Smooth muscle cell (in vitro differentiated cells): ENCODE data around the gene HOXC6. TPM values are rescaled to one million over a fixed set of nuclear protein-coding genes. Genes with fewer than 3 reads are reported as not detected.
"Not testable (repeated sequence)": the region's sequence is repeated elsewhere in the genome, so short reads cannot be mapped to it uniquely, and the experiment has no call there.

Experiments
- DNase-seq: peaks from one replicate; lab custom pipeline; 2025; ENCODE audit not compliant: unreplicated experiment; lab: John Stamatoyannopoulos, UW
- H2AFZ ChIP-seq: fragments of 200-600 bp; sonication (generic); 2 replicates; pipeline ENCODE4 v1.6.0; 2016; ENCODE audit warnings: antibody characterized with exemption, low read depth, mild to moderate bottlenecking
- H3F3A ChIP-seq: fragments of 200-600 bp; sonication (generic); 2 replicates; pipeline ENCODE4 v1.6.0; 2017; ENCODE audit warnings: antibody characterized with exemption, low read depth
- H3K27ac ChIP-seq: fragments of 200-600 bp; sonication (generic); 2 replicates; pipeline ENCODE4 v1.5.1; 2016; ENCODE audit warnings: low read depth, mild to moderate bottlenecking
- H3K27me3 ChIP-seq: fragments of 200-600 bp; sonication (generic); 2 replicates; pipeline ENCODE4 v1.6.1; 2016; ENCODE audit warnings: low read depth, mild to moderate bottlenecking
- H3K36me3 ChIP-seq: fragments of 200-600 bp; sonication (generic); 2 replicates; pipeline ENCODE4 v1.5.1; 2016; ENCODE audit warnings: low read depth
- H3K4me1 ChIP-seq: fragments of 200-600 bp; sonication (generic); 2 replicates; pipeline ENCODE4 v1.5.1; 2016; ENCODE audit warnings: low read depth
- H3K4me2 ChIP-seq: fragments of 200-600 bp; sonication (generic); 2 replicates; pipeline ENCODE4 v1.6.0; 2016; ENCODE audit warnings: mild to moderate bottlenecking
- H3K4me3 ChIP-seq: fragments of 200-600 bp; sonication (generic); 2 replicates; pipeline ENCODE4 v1.5.1; 2016; ENCODE audit warnings: mild to moderate bottlenecking
- H3K79me2 ChIP-seq: fragments of 200-600 bp; sonication (generic); 2 replicates; pipeline ENCODE4 v1.6.0; 2016; ENCODE audit warnings: low read depth, mild to moderate bottlenecking
- H3K9ac ChIP-seq: fragments of 200-600 bp; sonication (generic); 2 replicates; pipeline ENCODE4 v1.6.0; 2016; ENCODE audit warnings: low read depth
- H3K9me3 ChIP-seq: fragments of 200-600 bp; sonication (generic); replicated peaks from 2 replicates; pipeline ENCODE4 v1.5.1; 2016; ENCODE audit warnings: low read depth
- H4K20me1 ChIP-seq: fragments of 200-600 bp; sonication (generic); 2 replicates; pipeline ENCODE4 v1.6.0; 2016; ENCODE audit warnings: low read depth
- WGBS: methylation state at CpG from one replicate; pipeline ENCODE4 v1.1.7; 2016; ENCODE audit warnings: low lambda C conversion rate; 5-methylcytosine and 5-hydroxymethylcytosine counted together
- microRNA counts: library from miRNA; unstranded; fragments of <30 nt; microRNA quantifications from one replicate; lab custom pipeline; 2016
- microRNA-seq: library from miRNA; unstranded; fragments of <30 nt; microRNA quantifications from one replicate; pipeline ENCODE4, GENCODE V29; 2016; ENCODE audit warnings: borderline number of aligned reads
- polyA plus RNA-seq: library from polyadenylated mRNA; unstranded; fragments of >200 nt; fragmentation: Nextera tagmentation; extraction: Ambion mirVana; gene quantifications from 2 replicates; pipeline ENCODE4 v1.2.1, GENCODE V29; 2016
- small RNA-seq: library from RNA; depleted of rRNA; stranded (forward); fragments of <200 nt; gene quantifications from one replicate; pipeline ENCODE3, GENCODE V24; 2014
- total RNA-seq: library from RNA; depleted of rRNA; stranded (reverse); fragments of >200 nt; gene quantifications from 2 replicates; pipeline ENCODE4 v1.2.3, GENCODE V29; 2014
- TF ChIP-seq, protein P1 (sequence below): fragments of 200-600 bp; sonication (generic); IDR thresholded peaks from 2 replicates; pipeline ENCODE4 v1.5.1; 2017; ENCODE audit warnings: borderline replicate concordance, mild to moderate bottlenecking, antibody characterized with exemption; ENCODE audit not compliant: insufficient read depth, poor library complexity, severe bottlenecking

HOXC6 gene
- total and polyA plus RNA-seq, 2 experiments from 2014 or later, result 3.1 to 12.3 TPM

- WGBS, result 32% methylated on average over 6 of the region's 6 CpGs
- H2AFZ ChIP-seq, result no peak overlapping the region
- H3K4me1 ChIP-seq, result no peaks in the 10 kb centered on the region
- no peak overlapping the region for H3K4me2 ChIP-seq
- H4K20me1 ChIP-seq, result no peaks in the 10 kb centered on the region
- TF ChIP-seq, protein P1, sequence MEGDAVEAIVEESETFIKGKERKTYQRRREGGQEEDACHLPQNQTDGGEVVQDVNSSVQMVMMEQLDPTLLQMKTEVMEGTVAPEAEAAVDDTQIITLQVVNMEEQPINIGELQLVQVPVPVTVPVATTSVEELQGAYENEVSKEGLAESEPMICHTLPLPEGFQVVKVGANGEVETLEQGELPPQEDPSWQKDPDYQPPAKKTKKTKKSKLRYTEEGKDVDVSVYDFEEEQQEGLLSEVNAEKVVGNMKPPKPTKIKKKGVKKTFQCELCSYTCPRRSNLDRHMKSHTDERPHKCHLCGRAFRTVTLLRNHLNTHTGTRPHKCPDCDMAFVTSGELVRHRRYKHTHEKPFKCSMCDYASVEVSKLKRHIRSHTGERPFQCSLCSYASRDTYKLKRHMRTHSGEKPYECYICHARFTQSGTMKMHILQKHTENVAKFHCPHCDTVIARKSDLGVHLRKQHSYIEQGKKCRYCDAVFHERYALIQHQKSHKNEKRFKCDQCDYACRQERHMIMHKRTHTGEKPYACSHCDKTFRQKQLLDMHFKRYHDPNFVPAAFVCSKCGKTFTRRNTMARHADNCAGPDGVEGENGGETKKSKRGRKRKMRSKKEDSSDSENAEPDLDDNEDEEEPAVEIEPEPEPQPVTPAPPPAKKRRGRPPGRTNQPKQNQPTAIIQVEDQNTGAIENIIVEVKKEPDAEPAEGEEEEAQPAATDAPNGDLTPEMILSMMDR, result no peak
- no peak overlapping the region for H3K4me3 ChIP-seq
- H3K27me3 ChIP-seq, result peaks cover 97% of the 10 kb centered on the region
- no peaks in the 10 kb centered on the region for H3K36me3 ChIP-seq
- DNase-seq, result no peak
- H3K9me3 ChIP-seq, result no peaks in the 10 kb centered on the region
- no peak overlapping the region for H3K27ac ChIP-seq
- H3F3A ChIP-seq, result no peaks in the 10 kb centered on the region
- no peak overlapping the region for H3K9ac ChIP-seq
- H3K79me2 ChIP-seq, result no peaks in the 10 kb centered on the region
Observed at GRCh38 chr12:54075409-54075808, 47.2 kb downstream of the HOXC6 start.

- H2AFZ ChIP-seq, result no peak overlapping the region
- no peaks in the 10 kb centered on the region for H4K20me1 ChIP-seq
- H3K4me3 ChIP-seq, result no peak overlapping the region
- H3K9ac ChIP-seq, result no peak overlapping the region
- no peaks in the 10 kb centered on the region for H3K9me3 ChIP-seq
- no peaks in the 10 kb centered on the region for H3K4me1 ChIP-seq
- H3K36me3 ChIP-seq, result no peaks in the 10 kb centered on the region
- TF ChIP-seq, protein P1, result no peak
- no peak for DNase-seq
- H3K4me2 ChIP-seq, result no peak overlapping the region
- H3K79me2 ChIP-seq, result no peaks in the 10 kb centered on the region
- no peak overlapping the region for H3K27ac ChIP-seq
- H3K27me3 ChIP-seq, result peaks cover 97% of the 10 kb centered on the region
- H3F3A ChIP-seq, result no peaks in the 10 kb centered on the region
Observed at GRCh38 chr12:54075974-54076373, 47.7 kb downstream of the HOXC6 start.

- not testable (repeated sequence) for H3K36me3 ChIP-seq, H3K4me2 ChIP-seq, H3F3A ChIP-seq, H3K9me3 ChIP-seq, H4K20me1 ChIP-seq, H3K4me1 ChIP-seq, H3K79me2 ChIP-seq, H3K27ac ChIP-seq, H3K9ac ChIP-seq, H2AFZ ChIP-seq, DNase-seq, H3K4me3 ChIP-seq
- peaks cover 97% of the 10 kb centered on the region for H3K27me3 ChIP-seq
- 41% methylated on average over 10 of the region's 10 CpGs for WGBS
Observed at GRCh38 chr12:54077843-54078242, 49.6 kb downstream of the HOXC6 start.

DNA sequence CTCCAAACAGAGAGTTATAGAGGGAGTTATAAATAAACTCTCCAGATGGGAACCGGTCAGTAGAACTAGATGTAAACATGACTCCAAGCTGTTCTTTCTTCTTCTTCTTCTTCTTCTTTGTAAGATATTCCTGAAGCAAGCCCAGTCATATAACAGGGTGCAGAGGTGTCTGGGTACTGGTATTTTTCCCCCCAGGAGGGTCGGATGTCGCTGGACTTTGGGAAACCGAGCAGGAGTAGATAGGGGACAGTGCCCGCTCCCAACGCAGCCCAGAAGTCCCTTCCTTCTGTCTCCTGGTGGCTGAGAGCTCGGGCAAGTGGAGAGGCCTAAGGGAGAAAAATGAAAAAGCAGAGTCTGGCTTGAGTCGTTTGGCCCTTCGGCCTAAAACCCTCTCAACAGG, 50.9 kb downstream of the HOXC6 start:
- not testable (repeated sequence) for H3K4me1 ChIP-seq, H3K9ac ChIP-seq, H3K9me3 ChIP-seq, H2AFZ ChIP-seq, H4K20me1 ChIP-seq, H3F3A ChIP-seq, DNase-seq, H3K4me2 ChIP-seq, H3K4me3 ChIP-seq, H3K27ac ChIP-seq, H3K36me3 ChIP-seq, H3K79me2 ChIP-seq
- H3K27me3 ChIP-seq, result peaks cover 96% of the 10 kb centered on the region
- WGBS, result 30% methylated on average over 9 of the region's 9 CpGs

MicroRNAs encoded within 50 kb of the gene (microRNA counts, 767-probe panel; counts per million panel counts)
- 4,586 counts per million, percentile 19 among the panel's probes with 10 or more counts for microRNA hsa-miR-196a-5p (lab: Ali Mortazavi, UCI)
- 183 counts per million for microRNA hsa-miR-615-3p (lab: Ali Mortazavi, UCI)
- 183 counts per million for microRNA hsa-miR-615-5p (lab: Ali Mortazavi, UCI)

Small RNA genes lying within 50 kb of the gene (microRNA-seq; reads per million reads assigned to microRNA genes)
- 355 reads per million, percentile 71 among the genes with 10 or more reads in this experiment for gene MIR196A2
- gene MIR615, result 560 reads per million, percentile 74 among the genes with 10 or more reads in this experiment

Small RNA genes lying within 50 kb of the gene (small RNA-seq; reads per million reads assigned to genes)
- gene HOXC5 (0.21 reads per million), gene MIR196A2 (8.5 reads per million, percentile 75 among the genes with 10 or more reads in this experiment), gene MIR615 (4.2 reads per million, percentile 59 among the genes with 10 or more reads in this experiment)

Other genes starting within 250 kb of the HOXC6 start
- 2.4 and 3.6 TPM in 2 replicates for gene HOXC13, start 89.6 kb upstream of the HOXC6 start, total RNA-seq
- gene HOXC13, start 89.6 kb upstream of the HOXC6 start, polyA plus RNA-seq, result 2.2 and 5.0 TPM in 2 replicates
- not detected in 2 replicates for gene HOXC12, start 73.5 kb upstream of the HOXC6 start, total RNA-seq
- 0.32 TPM in 1 of 2 replicates, not detected in the other for gene HOXC12, start 73.5 kb upstream of the HOXC6 start, polyA plus RNA-seq
- 0.27 and 0.72 TPM in 2 replicates for gene HOXC11, start 55.3 kb upstream of the HOXC6 start, total RNA-seq
- 0.23 and 0.25 TPM in 2 replicates for gene HOXC11, start 55.3 kb upstream of the HOXC6 start, polyA plus RNA-seq
- gene HOTAIR, start 53.5 kb upstream of the HOXC6 start, total RNA-seq, result not detected in 2 replicates
- gene HOTAIR, start 53.5 kb upstream of the HOXC6 start, polyA plus RNA-seq, result 0.43 and 0.51 TPM in 2 replicates
- gene HOXC10, start 43.3 kb upstream of the HOXC6 start, total RNA-seq, result not detected in 2 replicates
- gene HOXC10, start 43.3 kb upstream of the HOXC6 start, polyA plus RNA-seq, result 0.66 and 0.67 TPM in 2 replicates
- gene HOXC9, start 28.3 kb upstream of the HOXC6 start, total RNA-seq, result 0.54 and 1.2 TPM in 2 replicates
- gene HOXC9, start 28.3 kb upstream of the HOXC6 start, polyA plus RNA-seq, result 2.5 and 2.7 TPM in 2 replicates
- 1.4 and 1.6 TPM in 2 replicates for gene HOXC8, start 19.5 kb upstream of the HOXC6 start, total RNA-seq
- 3.8 and 4.4 TPM in 2 replicates for gene HOXC8, start 19.5 kb upstream of the HOXC6 start, polyA plus RNA-seq
- 1.3 TPM in 1 of 2 replicates, not detected in the other for gene HOXC5, start 4.6 kb downstream of the HOXC6 start, total RNA-seq
- gene HOXC5, start 4.6 kb downstream of the HOXC6 start, polyA plus RNA-seq, result 0.54 TPM in 1 of 2 replicates, not detected in the other
- 0.49 TPM in 2 replicates for gene HOXC4, start 25.4 kb downstream of the HOXC6 start, total RNA-seq
- gene HOXC4, start 25.4 kb downstream of the HOXC6 start, polyA plus RNA-seq, result 1.2 and 1.9 TPM in 2 replicates
- gene SMUG1, start 160.5 kb downstream of the HOXC6 start, total RNA-seq, result 36.7 and 39.4 TPM in 2 replicates
- gene SMUG1, start 160.5 kb downstream of the HOXC6 start, polyA plus RNA-seq, result 40.5 and 49.2 TPM in 2 replicates